HepG2 (cell line): ENCODE measurements around the gene PDZD2.

Source experiments
- BCLAF1 ChIP-seq: fragments of 450-650 bp; IDR thresholded peaks from 2 replicates; pipeline ENCODE4 v1.6.1; 2017; ENCODE audit warnings: mild to moderate bottlenecking
- FOSL1 ChIP-seq: sonication (generic); formaldehyde crosslinking; IDR thresholded peaks from 2 replicates; pipeline ENCODE4 v1.9.0; 2021; ENCODE audit warnings: missing genetic modification reagents, borderline replicate concordance
- HOXA7 ChIP-seq: sonication (generic); formaldehyde crosslinking; IDR thresholded peaks from 2 replicates; pipeline ENCODE4 v1.8.1; 2022; ENCODE audit warnings: mild to moderate bottlenecking, missing genetic modification reagents, moderate library complexity
- KLF12 ChIP-seq: sonication (generic); formaldehyde crosslinking; IDR thresholded peaks from 2 replicates; pipeline ENCODE4 v1.4.0; 2020; ENCODE audit warnings: missing genetic modification reagents, borderline replicate concordance
- KLF16 ChIP-seq, 2 experiments: sonication (generic) in 1 of 2; formaldehyde crosslinking in 1 of 2; IDR thresholded peaks; 2 replicates each; pipeline versions ENCODE4 v1.6.1 to v1.8.0; 2016 to 2023; ENCODE audit warnings: missing genetic modification reagents in 2 of 2, missing compliant biosample characterization in 1 of 2
- NBN ChIP-seq: fragments of 450-650 bp; conservative IDR thresholded peaks from 2 replicates; pipeline ENCODE4 v1.6.1; 2017
- PRMT3 ChIP-seq: sonication (generic); formaldehyde crosslinking; IDR thresholded peaks from 2 replicates; pipeline ENCODE4 v1.8.1; 2022; ENCODE audit warnings: low read depth, mild to moderate bottlenecking, moderate library complexity, missing genetic modification reagents, borderline replicate concordance
- TCF7L2 ChIP-seq: IDR thresholded peaks from 2 replicates; pipeline ENCODE4 v1.6.1; 2011; ENCODE audit warnings: mild to moderate bottlenecking, low read depth, low read length, moderate library complexity
- THAP11 ChIP-seq: IDR thresholded peaks from 2 replicates; pipeline ENCODE4 v1.6.1; 2016; ENCODE audit warnings: missing biosample characterization, missing genetic modification reagents
- ZKSCAN1 ChIP-seq: fragments of 150-350 bp; IDR thresholded peaks from 2 replicates; pipeline ENCODE4 v1.6.1; 2014; ENCODE audit warnings: low read length
- ZKSCAN8 ChIP-seq: IDR thresholded peaks from 2 replicates; pipeline ENCODE4 v1.6.1; 2016; ENCODE audit warnings: borderline replicate concordance, missing genetic modification reagents, missing compliant biosample characterization
- TF ChIP-seq, protein P1 (sequence below): sonication (generic); formaldehyde crosslinking; IDR thresholded peaks from 2 replicates; pipeline ENCODE4 v1.5.0; 2020; ENCODE audit warnings: mild to moderate bottlenecking, missing genetic modification reagents, moderate library complexity
- TF ChIP-seq, protein P2 (sequence below): sonication (generic); formaldehyde crosslinking; IDR thresholded peaks from 2 replicates; pipeline ENCODE4 v1.8.1; 2023; ENCODE audit warnings: mild to moderate bottlenecking, missing genetic modification reagents, borderline replicate concordance
- TF ChIP-seq, protein P3 (sequence below): IDR thresholded peaks from 2 replicates; pipeline ENCODE4 v1.6.1; 2016; ENCODE audit warnings: low read depth, missing genetic modification reagents, missing compliant biosample characterization

GRCh38 chr5:31638345-31638744 is 586 bp upstream of the PDZD2 start:
- TF ChIP-seq FOSL1 (CRISPR knock-in tag): no peak
- TF ChIP-seq KLF12: no peak
- TF ChIP-seq, protein P1, sequence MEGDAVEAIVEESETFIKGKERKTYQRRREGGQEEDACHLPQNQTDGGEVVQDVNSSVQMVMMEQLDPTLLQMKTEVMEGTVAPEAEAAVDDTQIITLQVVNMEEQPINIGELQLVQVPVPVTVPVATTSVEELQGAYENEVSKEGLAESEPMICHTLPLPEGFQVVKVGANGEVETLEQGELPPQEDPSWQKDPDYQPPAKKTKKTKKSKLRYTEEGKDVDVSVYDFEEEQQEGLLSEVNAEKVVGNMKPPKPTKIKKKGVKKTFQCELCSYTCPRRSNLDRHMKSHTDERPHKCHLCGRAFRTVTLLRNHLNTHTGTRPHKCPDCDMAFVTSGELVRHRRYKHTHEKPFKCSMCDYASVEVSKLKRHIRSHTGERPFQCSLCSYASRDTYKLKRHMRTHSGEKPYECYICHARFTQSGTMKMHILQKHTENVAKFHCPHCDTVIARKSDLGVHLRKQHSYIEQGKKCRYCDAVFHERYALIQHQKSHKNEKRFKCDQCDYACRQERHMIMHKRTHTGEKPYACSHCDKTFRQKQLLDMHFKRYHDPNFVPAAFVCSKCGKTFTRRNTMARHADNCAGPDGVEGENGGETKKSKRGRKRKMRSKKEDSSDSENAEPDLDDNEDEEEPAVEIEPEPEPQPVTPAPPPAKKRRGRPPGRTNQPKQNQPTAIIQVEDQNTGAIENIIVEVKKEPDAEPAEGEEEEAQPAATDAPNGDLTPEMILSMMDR (CRISPR knock-in tag): no peak
- TF ChIP-seq NBN: no peak
- no peak for TF ChIP-seq ZKSCAN1
- no peak for TF ChIP-seq PRMT3 (CRISPR knock-in tag)
- no peak for TF ChIP-seq THAP11 (CRISPR knock-in tag)
- TF ChIP-seq KLF16 (CRISPR knock-in tag; IDR thresholded peaks at IDR 0.05): no peak
- TF ChIP-seq, protein P2, sequence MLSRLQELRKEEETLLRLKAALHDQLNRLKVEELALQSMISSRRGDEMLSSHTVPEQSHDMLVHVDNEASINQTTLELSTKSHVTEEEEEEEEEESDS: no peak
- no peak for TF ChIP-seq ZKSCAN8 (CRISPR knock-in tag)
- TF ChIP-seq BCLAF1: no peak
- no peak for TF ChIP-seq TCF7L2
- TF ChIP-seq, protein P3, sequence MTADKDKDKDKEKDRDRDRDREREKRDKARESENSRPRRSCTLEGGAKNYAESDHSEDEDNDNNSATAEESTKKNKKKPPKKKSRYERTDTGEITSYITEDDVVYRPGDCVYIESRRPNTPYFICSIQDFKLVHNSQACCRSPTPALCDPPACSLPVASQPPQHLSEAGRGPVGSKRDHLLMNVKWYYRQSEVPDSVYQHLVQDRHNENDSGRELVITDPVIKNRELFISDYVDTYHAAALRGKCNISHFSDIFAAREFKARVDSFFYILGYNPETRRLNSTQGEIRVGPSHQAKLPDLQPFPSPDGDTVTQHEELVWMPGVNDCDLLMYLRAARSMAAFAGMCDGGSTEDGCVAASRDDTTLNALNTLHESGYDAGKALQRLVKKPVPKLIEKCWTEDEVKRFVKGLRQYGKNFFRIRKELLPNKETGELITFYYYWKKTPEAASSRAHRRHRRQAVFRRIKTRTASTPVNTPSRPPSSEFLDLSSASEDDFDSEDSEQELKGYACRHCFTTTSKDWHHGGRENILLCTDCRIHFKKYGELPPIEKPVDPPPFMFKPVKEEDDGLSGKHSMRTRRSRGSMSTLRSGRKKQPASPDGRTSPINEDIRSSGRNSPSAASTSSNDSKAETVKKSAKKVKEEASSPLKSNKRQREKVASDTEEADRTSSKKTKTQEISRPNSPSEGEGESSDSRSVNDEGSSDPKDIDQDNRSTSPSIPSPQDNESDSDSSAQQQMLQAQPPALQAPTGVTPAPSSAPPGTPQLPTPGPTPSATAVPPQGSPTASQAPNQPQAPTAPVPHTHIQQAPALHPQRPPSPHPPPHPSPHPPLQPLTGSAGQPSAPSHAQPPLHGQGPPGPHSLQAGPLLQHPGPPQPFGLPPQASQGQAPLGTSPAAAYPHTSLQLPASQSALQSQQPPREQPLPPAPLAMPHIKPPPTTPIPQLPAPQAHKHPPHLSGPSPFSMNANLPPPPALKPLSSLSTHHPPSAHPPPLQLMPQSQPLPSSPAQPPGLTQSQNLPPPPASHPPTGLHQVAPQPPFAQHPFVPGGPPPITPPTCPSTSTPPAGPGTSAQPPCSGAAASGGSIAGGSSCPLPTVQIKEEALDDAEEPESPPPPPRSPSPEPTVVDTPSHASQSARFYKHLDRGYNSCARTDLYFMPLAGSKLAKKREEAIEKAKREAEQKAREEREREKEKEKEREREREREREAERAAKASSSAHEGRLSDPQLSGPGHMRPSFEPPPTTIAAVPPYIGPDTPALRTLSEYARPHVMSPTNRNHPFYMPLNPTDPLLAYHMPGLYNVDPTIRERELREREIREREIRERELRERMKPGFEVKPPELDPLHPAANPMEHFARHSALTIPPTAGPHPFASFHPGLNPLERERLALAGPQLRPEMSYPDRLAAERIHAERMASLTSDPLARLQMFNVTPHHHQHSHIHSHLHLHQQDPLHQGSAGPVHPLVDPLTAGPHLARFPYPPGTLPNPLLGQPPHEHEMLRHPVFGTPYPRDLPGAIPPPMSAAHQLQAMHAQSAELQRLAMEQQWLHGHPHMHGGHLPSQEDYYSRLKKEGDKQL (CRISPR knock-in tag): no peak
- TF ChIP-seq HOXA7 (CRISPR knock-in tag): no peak
